WTC11 (cell line): Measurements from ENCODE around the gene ATL2. TPM values are rescaled to one million over a fixed set of nuclear protein-coding genes. Genes with fewer than 3 reads are reported as not detected.

Source experiments
- ATAC-seq: fragments of 200-7000 bp; cut with Tn5 transposase; 2 replicates; pipeline ENCODE4 v1.10.0; 2021; ENCODE audit warnings: mild to moderate bottlenecking, moderate library complexity
- CTCF ChIA-PET: fragments of 300-600 bp; sonication (Branson Sonifier 250); formaldehyde crosslinking; loops from one replicate; lab custom pipeline; 2021; ENCODE audit warnings: antibody characterized with exemption; lab: Charles Lee
- POLR2A ChIA-PET: fragments of 350-600 bp; sonication (Branson Sonifier 250); formaldehyde crosslinking; loops from one replicate; lab custom pipeline; 2021; ENCODE audit warnings: antibody characterized with exemption; lab: Charles Lee
- DNase-seq: peaks from one replicate; pipeline ENCODE4 v3.0.0; 2021; ENCODE audit warnings: low spot score
- H3K27ac Mint-ChIP-seq: 2 replicates; pipeline ENCODE4 v1.8.0; 2021; ENCODE audit warnings: mixed read lengths
- H3K27me3 Mint-ChIP-seq: 2 replicates; pipeline ENCODE4 v1.8.0; 2021; ENCODE audit warnings: low read depth, mild to moderate bottlenecking, moderate library complexity, mixed read lengths
- H3K36me3 Mint-ChIP-seq: 2 replicates; pipeline ENCODE4 v1.8.0; 2021; ENCODE audit warnings: mixed read lengths
- H3K4me1 Mint-ChIP-seq: 2 replicates; pipeline ENCODE4 v1.8.0; 2022; ENCODE audit warnings: mixed read lengths
- H3K4me3 Mint-ChIP-seq: 2 replicates; pipeline ENCODE4 v1.8.0; 2021; ENCODE audit warnings: mild to moderate bottlenecking, moderate library complexity, mixed read lengths
- H3K9me3 Mint-ChIP-seq: 2 replicates; pipeline ENCODE4 v1.8.0; 2021; ENCODE audit warnings: mixed read lengths
- ATF2 ChIP-seq: sonication (generic); formaldehyde crosslinking; IDR thresholded peaks from 2 replicates; pipeline ENCODE4 v1.8.1; 2022; ENCODE audit warnings: low read depth, missing genetic modification reagents, borderline replicate concordance
- E2F5 ChIP-seq: sonication (generic); formaldehyde crosslinking; IDR thresholded peaks from 2 replicates; pipeline ENCODE4 v1.8.1; 2022; ENCODE audit warnings: mild to moderate bottlenecking, moderate library complexity, missing genetic modification reagents
- FOXP1 ChIP-seq: sonication (generic); formaldehyde crosslinking; IDR thresholded peaks from 2 replicates; pipeline ENCODE4 v1.8.0; 2022; ENCODE audit warnings: missing genetic modification reagents, mild to moderate bottlenecking, moderate library complexity, borderline replicate concordance
- JUN ChIP-seq: sonication (generic); formaldehyde crosslinking; IDR thresholded peaks from 2 replicates; pipeline ENCODE4 v1.8.0; 2023; ENCODE audit warnings: mild to moderate bottlenecking, missing genetic modification reagents
- MAX ChIP-seq: sonication (generic); formaldehyde crosslinking; IDR thresholded peaks from 2 replicates; pipeline ENCODE4 v1.8.0; 2022; ENCODE audit warnings: mild to moderate bottlenecking, missing genetic modification reagents
- NFYB ChIP-seq: sonication (generic); formaldehyde crosslinking; conservative IDR thresholded peaks from 2 replicates; pipeline ENCODE4 v1.8.0; 2022; ENCODE audit warnings: low read depth, missing genetic modification reagents
- PRDM15 ChIP-seq: sonication (generic); formaldehyde crosslinking; IDR thresholded peaks from 2 replicates; pipeline ENCODE4 v1.8.0; 2022; ENCODE audit warnings: missing genetic modification reagents
- PRRX2 ChIP-seq: fragments of 250-450 bp; sonication (Bioruptor Pico); IDR thresholded peaks from 2 replicates; pipeline ENCODE4 v1.8.0; 2021; ENCODE audit warnings: mild to moderate bottlenecking
- RORB ChIP-seq: fragments of 250-450 bp; sonication (Bioruptor Pico); IDR thresholded peaks from 2 replicates; pipeline ENCODE4 v1.9.0; 2021; ENCODE audit warnings: mild to moderate bottlenecking
- STAT6 ChIP-seq: sonication (generic); formaldehyde crosslinking; conservative IDR thresholded peaks from 2 replicates; pipeline ENCODE4 v1.8.1; 2023; ENCODE audit warnings: mild to moderate bottlenecking, low read depth, missing genetic modification reagents, moderate library complexity
- ZMAT4 ChIP-seq: fragments of 250-450 bp; sonication (Bioruptor Pico); IDR thresholded peaks from 2 replicates; pipeline ENCODE4 v1.9.0; 2021; ENCODE audit warnings: mild to moderate bottlenecking
- ZNF121 ChIP-seq: sonication (generic); formaldehyde crosslinking; IDR thresholded peaks from 2 replicates; pipeline ENCODE4 v1.8.0; 2023; ENCODE audit warnings: missing genetic modification reagents
- ZNF219 ChIP-seq: sonication (generic); formaldehyde crosslinking; IDR thresholded peaks from 2 replicates; pipeline ENCODE4 v1.8.0; 2023; ENCODE audit warnings: missing genetic modification reagents, mild to moderate bottlenecking, borderline replicate concordance
- ZNF263 ChIP-seq: sonication (generic); formaldehyde crosslinking; IDR thresholded peaks from 2 replicates; pipeline ENCODE4 v1.8.1; 2022; ENCODE audit warnings: low read depth, mild to moderate bottlenecking, moderate library complexity, missing genetic modification reagents
- ZNF423 ChIP-seq: fragments of 250-450 bp; sonication (Bioruptor Pico); IDR thresholded peaks from 2 replicates; pipeline ENCODE4 v2.1.2; 2022; ENCODE audit warnings: mild to moderate bottlenecking, moderate library complexity
- ZNF425 ChIP-seq: fragments of 250-450 bp; sonication (Bioruptor Pico); conservative IDR thresholded peaks from 2 replicates; pipeline ENCODE4 v1.9.0; 2021; ENCODE audit warnings: mild to moderate bottlenecking
- ZNF532 ChIP-seq: fragments of 250-450 bp; sonication (Bioruptor Pico); IDR thresholded peaks from 2 replicates; pipeline ENCODE4 v1.9.0; 2021; ENCODE audit warnings: mild to moderate bottlenecking, borderline replicate concordance
- total RNA-seq: library from RNA; stranded (reverse); gene quantifications from 3 replicates; pipeline ENCODE4 v1.2.3, GENCODE V29; 2021

Gene ATL2
- total RNA-seq, 1 experiment from 2014 or later, result 90.5 TPM

GRCh38 chr2:38308821-38309220 lies 68.3 kb downstream of the ATL2 start (continued):
- no peak for TF ChIP-seq PRDM15

GRCh38 chr2:38301969-38302702 lies 74.9 kb downstream of the ATL2 start:
- H3K4me1 Mint-ChIP-seq, result peaks cover 23% of the 10 kb centered on the region
- H3K4me3 Mint-ChIP-seq, result no peak overlapping the region
- no peaks in the 10 kb centered on the region for H3K27me3 Mint-ChIP-seq
- DNase-seq (no peak), ATAC-seq (peak; percentile 55)
- POLR2A ChIA-PET, result no interaction called here
- CTCF ChIA-PET, result interaction anchor here (0.6 kb wide), 1 partner anchor 392 kb away, joined by 5 read pairs; no protein-coding TSS in a partner anchor
- H3K27ac Mint-ChIP-seq, result peak overlapping the region; percentile 20
- no peaks in the 10 kb centered on the region for H3K9me3 Mint-ChIP-seq
- H3K36me3 Mint-ChIP-seq, result peaks cover 62% of the 10 kb centered on the region
- TF ChIP-seq NFYB (CRISPR knock-in tag), result no peak
- no peak for TF ChIP-seq ATF2 (CRISPR knock-in tag)
- no peak for TF ChIP-seq ZNF425
- no peak for TF ChIP-seq JUN (CRISPR knock-in tag)
- TF ChIP-seq ZMAT4, result no peak
- no peak for TF ChIP-seq ZNF121 (CRISPR knock-in tag)
- TF ChIP-seq E2F5 (CRISPR knock-in tag), result no peak
- no peak for TF ChIP-seq ZNF423
- TF ChIP-seq ZNF532 (CRISPR knock-in tag), result no peak
- no peak for TF ChIP-seq FOXP1 (CRISPR knock-in tag)
- TF ChIP-seq ZNF263 (CRISPR knock-in tag), result no peak
- no peak for TF ChIP-seq RORB (CRISPR knock-in tag)
- no peak for TF ChIP-seq PRRX2
- TF ChIP-seq MAX, result no peak
- TF ChIP-seq ZNF219 (CRISPR knock-in tag), result no peak
- TF ChIP-seq STAT6 (CRISPR knock-in tag), result no peak
